Activated B cell treated with CpG ODN at 0.5 μM for 24 hours (primary cell): Measurements from ENCODE around the gene MUC4. TPM values are rescaled to one million over a fixed set of nuclear protein-coding genes. Genes with fewer than 3 reads are reported as not detected.
A peak's percentile ranks its signal among the peaks of the same experiment; 100 is the strongest.

Experiments
- ATAC-seq: fragments of 200-7000 bp; cut with Tn5 transposase; one replicate; pipeline ENCODE4 v1.10.0; 2021; ENCODE audit warnings: low read depth, mild to moderate bottlenecking, moderate library complexity
- CTCF ChIA-PET: fragments of 350-600 bp; sonication (Branson Sonifier 250); formaldehyde crosslinking; loops from one replicate; lab custom pipeline; 2021; ENCODE audit warnings: antibody characterized with exemption; lab: Charles Lee
- POLR2A ChIA-PET: fragments of 350-600 bp; sonication (Branson Sonifier 250); formaldehyde crosslinking; loops from one replicate; lab custom pipeline; 2021; ENCODE audit warnings: antibody characterized with exemption; lab: Charles Lee
- DNase-seq: peaks from one replicate; pipeline ENCODE4 v3.0.0; 2022
- H3K27ac Mint-ChIP-seq: one replicate; pipeline ENCODE4 v1.8.0; 2020; ENCODE audit warnings: mixed read lengths
- H3K27me3 Mint-ChIP-seq: one replicate; pipeline ENCODE4 v1.8.0; 2021; ENCODE audit warnings: mixed read lengths
- H3K36me3 Mint-ChIP-seq: one replicate; pipeline ENCODE4 v1.8.0; 2021; ENCODE audit warnings: low read depth, mixed read lengths
- H3K4me1 Mint-ChIP-seq: one replicate; pipeline ENCODE4 v1.8.0; 2021; ENCODE audit warnings: mixed read lengths
- H3K4me3 Mint-ChIP-seq: one replicate; pipeline ENCODE4 v1.8.0; 2020; ENCODE audit warnings: mild to moderate bottlenecking, mixed read lengths
- H3K9me3 Mint-ChIP-seq: one replicate; pipeline ENCODE4 v1.8.0; 2020; ENCODE audit warnings: mixed read lengths
- CTCF ChIP-seq: fragments of 200-600 bp; IDR thresholded peaks from one replicate; pipeline ENCODE4 v1.8.0; 2022; ENCODE audit warnings: antibody characterized with exemption, mild to moderate bottlenecking
- intact Hi-C: fragments of 100-400 bp; cut with micrococcal nuclease; formaldehyde crosslinking; loops from one replicate; pipeline ENCODE4 v1.15.1; 2024
- total RNA-seq: library from RNA; stranded (reverse); gene quantifications from 2 replicates; pipeline ENCODE4 v1.2.3, GENCODE V29; 2022

MUC4 gene
- total RNA-seq, 1 donor from 2014 or later, result 0.09 TPM

DNA sequence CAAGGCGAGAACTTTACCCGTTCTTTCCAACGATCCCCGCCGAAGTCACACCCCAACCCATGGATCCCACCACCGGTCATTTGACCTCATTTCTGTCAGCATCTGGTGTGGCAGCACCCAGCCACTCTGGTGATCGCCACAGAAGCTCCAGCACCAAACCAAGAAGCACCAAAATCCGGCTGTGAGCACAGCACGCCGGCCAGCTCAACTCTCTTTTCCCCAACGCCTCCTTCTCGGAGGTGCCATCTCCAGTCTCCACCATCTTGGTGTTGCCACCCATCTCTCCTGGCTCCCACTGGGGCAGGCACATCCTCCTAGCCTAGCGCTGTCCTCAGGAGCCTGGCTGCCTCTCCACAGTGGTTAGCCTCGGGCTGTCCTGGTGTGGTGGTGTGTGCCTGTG is 6.5 kb downstream of the MUC4 start:
- Mint-ChIP-seq H3K27ac (no peak overlapping the region), H3K4me3 (no peak overlapping the region), H3K27me3 (peaks cover 40% of the 10 kb centered on the region), H3K36me3 (no peaks in the 10 kb centered on the region), H3K9me3 (no peaks in the 10 kb centered on the region), H3K4me1 (peaks cover 48% of the 10 kb centered on the region)
- ChIA-PET POLR2A (no interaction called here), CTCF (no interaction called here)
- DNase-seq (no peak), ATAC-seq (no peak)
- TF ChIP-seq CTCF, result no peak
- intact Hi-C loops, result no loop called here

DNA sequence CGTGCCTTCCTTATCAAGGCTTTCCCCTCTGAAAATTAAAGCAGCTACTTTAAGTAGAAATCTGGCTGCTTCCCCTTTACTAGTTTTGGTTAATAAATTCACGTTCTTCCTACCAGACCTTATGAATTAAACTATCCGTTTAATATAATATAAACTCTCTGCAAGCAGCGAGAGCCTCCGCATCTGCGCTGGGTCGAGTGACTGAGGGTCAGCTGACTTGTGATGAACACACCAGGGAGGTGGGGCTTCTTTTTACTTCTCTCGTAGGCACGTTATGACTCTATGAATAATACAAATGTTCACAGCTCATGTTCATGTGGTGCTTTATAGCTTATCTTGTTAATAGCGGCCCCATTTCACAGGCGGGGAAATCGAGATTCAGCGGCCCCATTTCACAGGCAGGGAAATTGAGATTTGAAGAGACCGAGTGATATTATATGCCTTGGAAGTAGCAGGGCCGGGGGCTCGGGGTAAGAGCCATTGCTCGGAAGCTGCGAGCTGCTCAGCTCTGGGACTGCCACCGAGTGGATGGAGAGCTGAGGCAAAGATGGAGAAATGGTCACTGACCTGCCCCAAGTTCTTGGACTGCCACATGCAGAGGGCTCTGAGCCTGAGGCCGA is 8.3 kb downstream of the MUC4 start:
- ATAC-seq, result peak; percentile 33
- H3K4me3 Mint-ChIP-seq, result peak overlapping the region; percentile 21

GRCh38 chr3:195802795-195803194 is 8.9 kb downstream of the MUC4 start:
- no peaks in the 10 kb centered on the region for H3K36me3 Mint-ChIP-seq
- H3K27me3 Mint-ChIP-seq, result peaks cover 31% of the 10 kb centered on the region
- H3K27ac Mint-ChIP-seq, result peak overlapping the region; percentile 55
- CTCF ChIA-PET, result no interaction called here
- H3K4me1 Mint-ChIP-seq, result peaks cover 45% of the 10 kb centered on the region
- POLR2A ChIA-PET, result no interaction called here
- TF ChIP-seq CTCF, result no peak
- no peak for DNase-seq
- peak overlapping the region; percentile 21 for H3K4me3 Mint-ChIP-seq
- ATAC-seq, result no peak
- intact Hi-C loops, result no loop called here
- H3K9me3 Mint-ChIP-seq, result no peaks in the 10 kb centered on the region

More for the DNA sequence above, 8.3 kb downstream of the MUC4 start:
- no peak for TF ChIP-seq CTCF
- no peaks in the 10 kb centered on the region for H3K36me3 Mint-ChIP-seq
- DNase-seq, result no peak
- no peaks in the 10 kb centered on the region for H3K9me3 Mint-ChIP-seq
- intact Hi-C loops, result no loop called here
- ChIA-PET POLR2A (no interaction called here), CTCF (no interaction called here)
- H3K27me3 Mint-ChIP-seq, result peaks cover 33% of the 10 kb centered on the region
- no peak overlapping the region for H3K27ac Mint-ChIP-seq
- peaks cover 46% of the 10 kb centered on the region for H3K4me1 Mint-ChIP-seq

GRCh38 chr3:195802261-195802701 is 9.4 kb downstream of the MUC4 start:
- no peak for DNase-seq
- H3K4me3 Mint-ChIP-seq, result peak overlapping the region; percentile 42
- H3K27me3 Mint-ChIP-seq, result peaks cover 31% of the 10 kb centered on the region
- CTCF ChIA-PET, result no interaction called here
- no peaks in the 10 kb centered on the region for H3K9me3 Mint-ChIP-seq
- H3K4me1 Mint-ChIP-seq, result peaks cover 42% of the 10 kb centered on the region
- H3K36me3 Mint-ChIP-seq, result no peaks in the 10 kb centered on the region
- H3K27ac Mint-ChIP-seq, result peak overlapping the region; percentile 55
- TF ChIP-seq CTCF, result no peak
- POLR2A ChIA-PET, result no interaction called here
- ATAC-seq, result peak; percentile 73
- intact Hi-C loops, result no loop called here

- DNase-seq (no peak), ATAC-seq (no peak)
- H3K27me3 Mint-ChIP-seq, result peaks cover 31% of the 10 kb centered on the region
- intact Hi-C loops, result no loop called here
- ChIA-PET POLR2A (no interaction called here), CTCF (no interaction called here)
- H3K36me3 Mint-ChIP-seq, result no peaks in the 10 kb centered on the region
- peaks cover 42% of the 10 kb centered on the region for H3K4me1 Mint-ChIP-seq
- peak overlapping the region; percentile 42 for H3K4me3 Mint-ChIP-seq
- H3K9me3 Mint-ChIP-seq, result no peaks in the 10 kb centered on the region
- peak overlapping the region; percentile 55 for H3K27ac Mint-ChIP-seq
- no peak for TF ChIP-seq CTCF
Measured at GRCh38 chr3:195801251-195802183, 10.2 kb downstream of the MUC4 start.
